ENCODE results near the gene MLLT10.

DNA sequence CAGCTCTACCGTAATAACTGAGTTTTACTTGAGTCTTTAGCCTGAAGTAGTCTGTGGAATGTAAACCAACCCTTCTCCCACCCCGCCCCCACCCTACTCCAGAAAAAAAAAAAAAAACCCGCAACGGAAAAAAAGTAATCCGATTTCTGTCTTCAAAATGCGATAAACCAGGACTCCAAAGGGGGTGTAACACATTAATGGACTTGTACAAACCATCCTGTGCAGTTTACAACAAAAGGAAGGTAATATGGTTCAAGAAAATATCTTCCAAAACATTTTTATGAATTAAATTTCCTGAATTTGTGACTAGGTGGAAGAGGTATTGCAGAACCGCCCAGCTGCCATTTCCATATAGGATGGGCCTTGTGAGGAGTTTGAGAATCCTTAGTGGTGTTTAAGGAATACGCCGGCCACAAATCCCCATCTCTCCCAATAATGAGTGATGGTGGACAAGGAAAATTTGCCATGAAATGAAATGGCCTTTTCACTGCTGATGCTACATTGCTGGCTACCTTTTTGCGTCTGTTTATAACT lies 19.1 kb upstream of the MLLT10 start:
- TF ChIP-seq EZH2 (IDR thresholded peaks at IDR 0.05; ENCODE audit: borderline replicate concordance, low read depth, low read length, poor library complexity, severe bottlenecking): no peak
- TF ChIP-seq, protein P1, sequence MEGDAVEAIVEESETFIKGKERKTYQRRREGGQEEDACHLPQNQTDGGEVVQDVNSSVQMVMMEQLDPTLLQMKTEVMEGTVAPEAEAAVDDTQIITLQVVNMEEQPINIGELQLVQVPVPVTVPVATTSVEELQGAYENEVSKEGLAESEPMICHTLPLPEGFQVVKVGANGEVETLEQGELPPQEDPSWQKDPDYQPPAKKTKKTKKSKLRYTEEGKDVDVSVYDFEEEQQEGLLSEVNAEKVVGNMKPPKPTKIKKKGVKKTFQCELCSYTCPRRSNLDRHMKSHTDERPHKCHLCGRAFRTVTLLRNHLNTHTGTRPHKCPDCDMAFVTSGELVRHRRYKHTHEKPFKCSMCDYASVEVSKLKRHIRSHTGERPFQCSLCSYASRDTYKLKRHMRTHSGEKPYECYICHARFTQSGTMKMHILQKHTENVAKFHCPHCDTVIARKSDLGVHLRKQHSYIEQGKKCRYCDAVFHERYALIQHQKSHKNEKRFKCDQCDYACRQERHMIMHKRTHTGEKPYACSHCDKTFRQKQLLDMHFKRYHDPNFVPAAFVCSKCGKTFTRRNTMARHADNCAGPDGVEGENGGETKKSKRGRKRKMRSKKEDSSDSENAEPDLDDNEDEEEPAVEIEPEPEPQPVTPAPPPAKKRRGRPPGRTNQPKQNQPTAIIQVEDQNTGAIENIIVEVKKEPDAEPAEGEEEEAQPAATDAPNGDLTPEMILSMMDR (conservative IDR thresholded peaks at IDR 0.05; ENCODE audit: low read depth, low read length): no peak
